ENCODE measurements around the gene STARD9.
A peak's percentile ranks its signal among the peaks of the same experiment; 100 is the strongest.

STARD9 gene

DNA sequence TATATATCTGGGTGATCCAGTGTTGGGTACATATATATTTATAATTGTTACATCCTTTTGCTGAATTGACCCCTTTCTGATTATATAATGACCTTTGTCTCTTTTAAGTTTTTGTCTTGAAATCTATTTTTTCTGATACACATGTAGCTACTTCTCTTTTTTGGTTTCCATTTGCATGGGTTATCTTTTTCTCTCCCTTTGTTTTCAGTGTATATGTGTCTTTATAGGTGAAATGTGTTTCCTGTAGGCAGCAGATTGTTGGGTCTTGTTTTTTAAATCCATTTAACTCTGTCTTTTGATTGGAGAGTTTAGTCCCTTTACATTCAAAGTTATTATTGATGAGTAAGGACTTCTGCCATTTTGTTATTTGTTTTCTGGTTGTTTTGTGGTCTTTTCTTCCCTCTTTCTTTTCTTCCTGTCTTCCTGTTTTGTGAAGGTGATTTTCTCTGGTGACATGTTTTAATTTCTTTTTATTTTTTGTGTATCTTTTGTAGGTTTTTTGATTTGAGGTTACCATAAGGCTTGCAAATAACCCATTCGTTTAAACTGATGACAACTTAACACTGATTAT lies 56.8 kb downstream of the STARD9 start:
- no peak for DNase-seq

DNA sequence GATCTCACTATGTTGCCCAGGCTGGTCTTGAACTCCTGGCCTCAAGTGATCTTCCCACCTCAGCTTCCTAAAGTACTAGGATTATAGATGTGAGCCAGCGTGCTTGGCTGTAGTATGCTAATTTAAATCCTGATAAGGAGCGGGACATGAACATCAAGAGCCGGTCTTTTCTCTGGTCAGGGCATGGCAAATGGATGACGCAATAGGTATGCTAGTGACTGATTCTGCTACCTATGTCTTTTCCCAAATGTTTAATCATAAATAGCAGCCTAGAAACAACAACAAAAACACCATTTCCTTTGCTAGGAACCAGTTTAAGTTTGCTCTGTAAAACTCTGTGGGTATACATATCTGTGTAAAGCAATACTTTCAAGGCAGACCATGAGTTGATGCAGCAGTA lies 64.7 kb downstream of the STARD9 start:
- no peak for DNase-seq

DNA sequence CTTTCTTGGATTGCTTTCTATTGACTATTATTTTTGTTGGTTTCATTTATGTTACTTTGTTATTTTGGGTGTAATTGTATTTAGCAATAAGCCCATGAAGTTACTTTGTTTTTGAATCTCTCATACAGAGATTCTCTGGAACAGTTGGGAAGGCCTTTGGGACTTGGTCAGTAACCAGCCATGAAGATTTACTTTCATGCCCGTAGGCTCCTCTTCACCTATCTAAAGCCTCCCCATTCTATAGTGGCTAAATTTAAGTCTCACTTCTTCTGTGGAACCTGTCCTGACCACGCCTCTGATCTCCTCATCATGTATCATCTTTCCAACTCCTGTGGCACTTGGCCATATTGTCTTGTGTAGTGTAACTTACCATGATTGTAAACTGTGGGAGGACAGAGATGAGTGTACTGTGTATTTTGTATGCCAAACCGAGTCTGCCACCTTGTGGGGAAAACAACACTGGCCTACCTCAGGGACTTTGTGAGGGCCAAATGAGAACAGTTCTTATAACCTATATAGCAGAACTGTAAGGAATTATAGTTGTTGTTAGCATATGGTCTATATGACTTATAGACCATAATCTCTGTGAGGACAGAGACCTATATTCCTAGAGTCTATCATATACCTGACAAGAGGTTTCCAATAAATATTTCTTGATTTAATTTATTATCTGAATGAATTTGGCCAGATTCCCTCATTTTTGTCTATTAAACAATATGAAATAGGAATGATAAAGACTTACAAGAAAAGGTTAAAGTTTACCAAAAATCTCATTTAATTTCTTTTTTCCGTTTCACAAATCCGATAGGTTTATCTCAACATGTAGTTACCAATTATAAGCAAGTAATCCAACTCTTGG lies 75.0 kb downstream of the STARD9 start:
- DNase-seq = peak; percentile 60

DNA sequence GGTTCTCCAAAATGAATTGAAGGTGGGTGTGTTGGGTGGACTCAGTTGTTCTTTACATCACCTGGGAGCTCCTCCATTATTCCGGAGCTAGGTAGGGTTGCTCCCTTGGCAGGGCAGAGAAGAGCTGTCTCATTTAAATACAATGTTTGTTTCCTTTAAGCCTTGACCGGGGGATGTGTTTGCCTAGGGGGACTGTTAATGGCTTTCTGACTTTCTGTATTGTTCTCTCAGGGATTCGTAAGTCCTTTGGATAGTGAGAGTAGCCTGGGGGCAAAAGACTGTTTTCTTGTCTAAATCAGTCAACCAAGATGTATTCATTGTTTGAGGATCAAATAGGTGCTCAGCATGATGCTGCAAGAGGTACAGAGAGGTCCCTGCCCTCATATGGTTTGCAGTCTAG lies 90.4 kb downstream of the STARD9 start:
- DNase-seq = no peak

DNA sequence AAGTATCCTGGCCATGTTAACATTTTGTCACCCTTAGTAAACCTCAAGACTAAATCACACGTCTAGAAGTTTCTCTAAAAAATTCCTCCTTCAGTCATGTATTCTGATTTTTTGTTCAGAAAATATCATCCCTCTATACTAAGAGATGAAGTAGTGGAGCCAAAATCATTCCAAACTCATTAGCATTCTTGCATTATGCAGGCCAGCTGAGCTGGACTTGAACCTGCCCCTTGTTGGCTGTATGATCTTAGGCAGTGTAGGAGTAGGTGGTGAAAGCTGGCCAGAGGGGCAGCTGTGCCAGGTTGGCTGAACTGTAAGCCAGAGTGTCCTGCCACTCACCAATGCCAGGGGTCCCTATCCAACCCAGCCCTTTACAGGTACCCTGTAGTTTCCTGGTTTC lies 92.4 kb downstream of the STARD9 start:
- no peak for DNase-seq

DNA sequence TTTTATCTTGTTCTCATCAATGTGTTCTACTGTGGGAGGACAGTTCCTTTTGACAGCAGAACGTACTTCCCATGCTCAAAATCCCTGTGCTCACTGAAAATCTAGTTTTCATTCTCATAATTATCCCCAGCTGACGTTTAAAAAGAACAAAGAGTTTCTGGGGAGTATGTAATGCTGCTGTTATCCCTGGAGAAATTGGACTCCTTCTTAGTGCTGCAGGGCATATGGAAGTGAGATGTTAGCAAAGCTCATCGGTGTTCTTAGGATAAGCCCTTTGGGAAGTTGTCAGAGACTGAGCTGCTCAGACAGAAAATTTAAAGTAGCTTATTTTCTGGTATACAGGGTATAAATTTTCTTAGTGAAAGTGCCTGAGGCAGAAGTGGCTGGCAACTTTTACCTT lies 95.0 kb downstream of the STARD9 start:
- DNase-seq = no peak

DNA sequence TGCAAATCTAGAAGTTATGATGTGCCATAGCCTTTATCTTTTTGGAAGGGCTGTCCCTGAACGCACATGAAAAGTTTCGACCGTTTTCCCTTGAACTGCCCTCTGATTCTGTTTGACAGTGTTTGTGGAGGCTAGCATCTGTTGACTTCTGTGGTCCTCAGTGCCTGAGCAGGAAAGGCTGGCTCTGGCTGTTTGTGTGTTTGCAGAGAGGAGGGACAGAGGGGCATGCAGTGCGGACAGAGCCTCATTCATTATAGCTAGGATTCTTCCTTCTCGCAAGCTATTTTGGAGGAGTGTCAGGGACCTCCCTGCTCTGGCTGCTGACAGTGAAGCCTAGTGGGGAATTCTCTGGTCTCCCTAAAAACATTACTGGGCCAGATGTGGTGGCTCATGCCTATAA lies 97.0 kb downstream of the STARD9 start:
- DNase-seq = no peak

DNA sequence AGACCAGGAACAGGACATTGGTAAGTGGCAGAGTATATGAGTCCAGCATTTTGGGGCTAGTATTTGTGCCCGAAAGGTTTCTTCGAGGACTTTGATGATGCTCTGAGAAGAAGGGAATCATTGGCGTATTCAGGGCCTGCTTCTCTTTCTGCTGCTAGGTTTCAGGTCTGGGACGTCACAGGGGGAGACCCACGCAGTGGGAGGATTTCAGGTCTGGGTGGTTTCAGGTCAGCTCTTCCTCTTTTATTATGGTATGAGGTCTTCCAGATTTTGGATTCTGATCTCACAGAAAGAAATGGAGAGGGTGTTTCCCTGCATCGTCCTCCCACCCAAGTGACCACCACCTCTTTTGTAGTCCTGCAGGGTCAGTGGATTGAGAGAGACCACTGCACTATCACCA lies 99.1 kb downstream of the STARD9 start:
- DNase-seq = no peak

DNA sequence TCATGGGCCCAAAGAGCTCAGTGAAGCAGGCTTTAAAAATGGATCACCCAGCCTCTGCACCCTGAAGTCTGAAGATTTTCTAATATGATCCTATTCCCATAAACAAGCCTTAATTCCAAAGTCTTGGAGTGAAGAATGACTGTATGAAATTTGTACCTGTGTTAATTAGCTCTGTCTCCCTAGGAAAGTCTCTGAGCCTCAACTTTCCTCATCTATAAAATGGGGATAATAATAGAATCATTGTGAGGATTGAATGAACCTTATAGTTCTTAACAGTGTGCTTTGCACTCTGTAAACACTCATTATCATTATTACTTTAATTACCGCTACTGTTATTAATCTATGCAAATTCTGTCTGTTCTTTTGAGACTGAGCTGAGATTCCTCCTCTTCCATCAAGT lies 99.6 kb downstream of the STARD9 start:
- no peak for DNase-seq

DNA sequence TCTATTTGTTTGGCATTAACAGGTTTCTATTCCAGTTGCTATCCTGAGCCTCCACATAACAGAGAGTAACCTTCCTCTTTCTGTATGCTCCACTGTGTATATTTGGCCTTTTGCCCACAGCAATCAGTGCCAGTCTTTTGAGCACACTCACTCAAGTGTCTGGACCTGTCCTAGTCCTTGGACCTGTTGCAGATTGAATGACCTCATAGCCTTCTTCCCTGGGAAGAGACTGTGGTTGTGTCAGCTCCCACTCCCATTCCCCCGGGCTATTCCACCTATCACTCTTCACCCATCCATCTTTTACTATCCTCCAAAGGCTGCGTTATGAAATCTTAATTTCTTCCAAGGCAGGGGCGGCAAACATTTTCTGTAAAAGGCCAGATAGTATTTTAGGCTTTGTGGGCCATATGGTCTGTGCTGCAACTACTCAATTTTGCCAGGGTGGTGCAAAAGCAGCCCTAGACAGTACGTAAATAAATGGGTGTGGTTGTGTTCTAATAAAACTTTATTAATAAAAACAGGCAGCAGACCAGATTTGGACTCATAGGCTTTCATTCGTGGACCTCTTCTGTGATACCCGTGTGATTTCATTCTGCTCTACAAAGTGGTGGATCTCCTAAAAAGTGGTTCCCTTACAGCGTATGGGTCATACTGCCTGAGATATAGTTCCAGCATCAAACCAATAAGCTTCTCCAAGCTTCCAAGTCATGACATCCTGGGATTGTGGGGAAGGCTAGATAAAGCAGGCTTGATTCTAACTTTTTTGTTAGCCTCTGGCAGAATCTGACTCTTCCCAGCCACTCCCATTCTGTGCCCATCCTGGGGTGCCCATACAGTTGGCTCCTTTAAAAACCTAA lies 104.1 kb downstream of the STARD9 start:
- DNase-seq = no peak

DNA sequence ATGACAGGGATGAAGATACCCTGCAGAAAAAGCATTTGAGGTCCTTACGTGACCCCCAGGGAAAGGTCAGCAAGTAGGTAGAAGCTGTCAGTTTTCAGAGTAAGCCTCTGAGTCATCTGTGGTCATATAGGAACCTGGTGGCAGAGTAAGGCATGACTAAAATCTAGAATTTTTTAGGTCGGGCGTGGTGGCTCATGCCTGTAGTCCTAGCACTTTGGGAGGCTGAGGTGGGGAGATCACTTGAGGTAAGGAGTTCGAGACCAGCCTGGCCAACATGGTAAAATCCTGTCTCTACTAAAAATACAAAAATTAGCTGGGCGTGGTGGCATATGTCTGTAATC lies 104.7 kb downstream of the STARD9 start:
- DNase-seq = peak; percentile 77

DNA sequence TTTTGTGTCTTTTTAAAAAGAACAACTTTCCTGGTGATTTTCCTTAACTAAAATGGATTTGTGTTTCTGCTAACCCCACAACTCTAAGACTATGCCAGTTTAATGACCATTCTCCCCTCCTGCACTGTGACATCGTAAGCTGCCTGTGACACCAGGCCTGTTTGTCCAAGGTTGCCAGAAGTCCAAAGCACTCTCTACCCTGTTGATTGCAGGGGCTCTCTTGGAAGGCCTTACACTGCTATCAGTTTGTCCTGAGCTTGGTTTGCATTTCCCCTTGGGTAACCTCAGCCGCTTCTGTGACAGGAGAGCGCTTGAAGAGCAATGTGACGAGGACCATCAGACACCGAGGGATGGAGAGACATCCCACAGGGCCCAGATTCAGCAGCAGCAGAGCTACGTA lies 105.7 kb downstream of the STARD9 start:
- no peak for DNase-seq

DNA sequence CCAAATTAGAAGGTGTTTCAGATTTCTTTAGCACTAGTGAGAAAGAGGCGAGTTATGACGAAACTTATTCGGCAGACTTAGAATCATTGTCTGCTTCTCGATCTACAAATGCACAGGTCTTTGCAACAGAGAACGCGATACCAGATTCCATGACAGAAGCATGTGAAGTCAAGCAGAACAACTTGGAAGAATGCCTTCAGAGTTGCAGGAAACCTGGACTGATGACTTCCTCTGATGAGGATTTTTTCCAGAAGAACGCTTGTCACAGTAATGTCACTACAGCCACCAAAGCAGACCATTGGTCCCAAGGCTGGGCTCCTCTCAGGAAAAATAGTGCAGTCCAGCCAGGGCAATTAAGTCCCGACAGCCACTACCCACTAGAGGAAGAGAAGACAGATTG lies 110.9 kb downstream of the STARD9 start:
- DNase-seq = no peak

DNA sequence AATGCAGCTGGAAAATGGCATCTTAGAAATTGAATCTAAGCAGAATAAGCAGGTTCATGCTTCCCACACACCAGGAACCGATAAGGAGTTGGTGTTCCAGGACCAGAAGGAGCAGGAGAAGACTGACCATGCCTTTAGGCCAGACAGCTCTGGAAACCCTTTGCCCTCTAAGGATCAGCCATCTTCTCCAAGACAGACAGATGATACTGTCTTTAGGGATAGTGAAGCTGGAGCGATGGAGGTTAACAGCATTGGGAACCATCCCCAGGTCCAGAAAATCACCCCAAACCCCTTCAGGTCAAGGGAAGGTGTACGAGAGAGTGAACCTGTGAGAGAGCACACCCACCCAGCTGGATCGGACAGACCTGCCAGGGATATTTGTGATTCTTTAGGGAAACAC lies 112.3 kb downstream of the STARD9 start:
- no peak for DNase-seq

DNA sequence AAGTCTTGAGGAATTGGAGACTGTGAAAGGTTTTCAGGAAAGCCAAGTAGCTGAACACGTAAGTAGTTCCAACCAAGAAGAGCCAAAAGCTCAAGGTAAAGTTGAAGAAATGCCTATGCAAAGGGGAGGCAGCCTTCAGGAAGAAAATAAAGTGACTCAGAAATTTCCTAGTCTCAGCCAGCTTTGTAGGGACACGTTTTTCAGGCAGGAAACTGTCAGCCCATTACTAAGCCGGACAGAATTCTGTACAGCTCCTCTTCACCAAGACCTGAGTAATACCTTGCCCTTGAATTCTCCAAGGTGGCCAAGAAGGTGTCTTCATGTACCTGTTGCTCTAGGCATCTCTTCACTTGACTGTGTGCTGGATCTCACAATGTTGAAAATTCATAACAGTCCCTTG lies 112.9 kb downstream of the STARD9 start:
- no peak for DNase-seq

DNA sequence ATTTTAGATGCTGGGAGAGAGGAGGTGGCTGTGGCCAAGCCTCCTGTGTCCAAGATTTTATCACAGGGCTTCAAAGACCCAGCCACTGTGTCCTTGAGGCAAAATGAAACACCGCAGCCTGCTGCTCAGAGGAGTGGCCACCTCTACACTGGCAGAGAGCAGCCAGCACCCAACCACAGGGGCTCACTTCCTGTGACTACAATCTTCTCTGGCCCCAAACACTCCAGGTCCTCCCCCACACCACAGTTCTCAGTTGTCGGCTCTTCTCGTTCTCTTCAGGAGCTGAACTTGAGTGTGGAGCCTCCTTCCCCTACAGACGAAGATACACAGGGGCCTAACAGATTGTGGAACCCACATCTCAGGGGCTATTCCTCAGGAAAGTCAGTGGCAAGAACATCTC lies 115.9 kb downstream of the STARD9 start:
- DNase-seq = peak; percentile 6

DNA sequence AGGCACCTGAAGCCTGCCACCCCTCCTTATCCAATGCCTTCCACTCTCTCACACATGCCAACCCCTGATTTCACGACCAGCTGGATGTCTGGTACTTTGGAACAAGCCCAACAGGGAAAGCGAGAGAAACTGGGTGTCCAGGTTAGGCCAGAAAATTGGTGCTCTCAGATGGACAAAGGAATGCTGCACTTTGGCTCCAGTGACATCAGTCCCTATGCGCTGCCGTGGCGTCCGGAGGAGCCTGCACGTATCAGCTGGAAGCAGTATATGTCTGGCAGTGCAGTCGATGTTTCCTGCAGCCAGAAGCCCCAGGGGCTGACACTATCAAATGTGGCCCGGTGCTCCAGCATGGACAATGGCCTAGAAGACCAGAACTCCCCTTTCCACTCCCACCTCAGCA lies 116.4 kb downstream of the STARD9 start:
- DNase-seq = no peak

DNA sequence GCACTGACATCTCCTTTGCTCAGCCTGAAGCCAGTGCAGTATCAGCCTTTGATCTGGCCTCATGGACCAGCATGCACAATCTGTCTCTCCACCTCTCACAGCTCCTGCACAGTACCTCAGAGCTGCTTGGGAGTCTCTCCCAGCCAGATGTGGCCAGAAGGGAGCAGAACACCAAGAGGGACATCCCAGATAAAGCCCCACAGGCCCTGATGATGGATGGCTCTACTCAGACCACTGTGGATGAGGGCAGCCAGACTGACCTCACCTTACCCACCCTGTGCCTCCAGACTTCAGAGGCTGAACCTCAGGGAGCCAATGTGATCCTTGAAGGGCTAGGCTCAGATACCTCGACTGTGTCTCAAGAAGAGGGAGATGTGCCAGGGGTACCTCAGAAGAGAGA lies 117.1 kb downstream of the STARD9 start:
- DNase-seq = no peak

DNA sequence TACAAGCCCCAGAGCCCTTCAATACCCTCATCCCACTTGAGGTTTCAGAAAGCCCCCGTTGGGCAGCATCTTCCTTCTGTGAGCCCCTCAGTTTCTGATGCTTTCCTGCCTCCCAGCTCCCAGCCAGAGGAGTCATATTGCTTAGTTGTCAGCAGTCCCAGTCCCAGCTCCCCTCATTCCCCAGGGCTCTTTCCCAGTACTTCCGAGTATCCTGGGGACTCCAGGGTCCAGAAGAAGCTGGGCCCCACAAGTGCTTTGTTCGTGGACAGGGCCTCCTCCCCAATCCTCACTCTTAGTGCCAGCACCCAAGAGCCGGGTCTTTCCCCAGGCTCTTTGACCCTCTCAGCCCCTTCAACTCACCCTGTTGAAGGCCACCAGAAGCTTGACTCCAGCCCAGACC lies 117.6 kb downstream of the STARD9 start:
- no peak for DNase-seq

DNA sequence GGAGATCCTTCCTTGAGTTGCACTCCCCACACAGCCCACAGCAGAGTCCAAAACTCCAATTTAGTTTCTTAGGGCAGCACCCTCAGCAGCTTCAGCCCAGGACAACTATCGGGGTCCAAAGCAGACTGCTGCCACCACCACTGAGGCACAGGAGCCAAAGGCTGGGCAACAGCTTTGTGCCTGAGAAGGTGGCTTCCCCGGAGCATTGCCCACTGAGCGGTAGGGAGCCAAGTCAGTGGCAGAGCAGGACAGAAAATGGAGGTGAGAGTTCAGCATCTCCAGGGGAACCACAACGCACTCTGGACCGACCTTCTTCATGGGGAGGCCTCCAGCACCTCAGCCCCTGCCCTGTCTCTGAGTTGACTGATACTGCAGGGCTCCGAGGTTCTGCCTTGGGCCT lies 118.1 kb downstream of the STARD9 start:
- no peak for DNase-seq

DNA sequence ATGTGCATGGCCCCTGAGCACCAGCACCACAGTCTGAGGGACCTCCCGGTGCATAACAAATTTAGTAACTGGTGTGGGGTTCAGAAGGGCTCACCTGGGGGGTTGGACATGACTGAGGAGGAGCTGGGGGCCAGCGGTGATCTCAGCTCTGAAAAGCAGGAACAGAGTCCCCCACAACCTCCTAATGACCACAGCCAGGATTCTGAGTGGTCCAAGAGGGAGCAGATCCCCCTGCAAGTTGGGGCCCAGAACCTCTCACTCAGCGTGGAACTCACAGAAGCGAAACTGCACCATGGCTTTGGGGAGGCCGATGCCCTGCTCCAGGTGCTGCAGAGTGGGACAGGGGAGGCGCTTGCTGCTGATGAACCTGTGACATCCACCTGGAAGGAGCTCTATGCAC lies 118.5 kb downstream of the STARD9 start:
- DNase-seq = no peak

DNA sequence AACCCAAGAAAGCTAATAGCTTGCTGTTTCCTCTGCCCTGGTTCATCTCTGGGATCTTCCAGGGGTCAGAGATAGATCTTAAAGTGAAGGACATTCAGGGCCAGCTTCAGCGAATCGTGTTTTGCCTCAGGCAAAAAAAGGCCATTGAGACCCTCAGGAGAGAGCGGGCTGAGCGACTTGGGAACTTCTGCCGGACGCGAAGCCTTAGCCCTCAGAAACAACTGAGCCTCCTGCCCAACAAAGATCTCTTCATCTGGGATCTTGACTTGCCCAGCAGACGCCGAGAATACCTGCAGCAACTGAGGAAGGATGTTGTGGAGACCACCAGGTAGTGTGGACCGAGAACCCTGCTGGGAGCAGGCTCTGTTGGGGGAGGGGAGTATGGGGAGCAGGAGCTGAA lies 119.0 kb downstream of the STARD9 start:
- no peak for DNase-seq

DNA sequence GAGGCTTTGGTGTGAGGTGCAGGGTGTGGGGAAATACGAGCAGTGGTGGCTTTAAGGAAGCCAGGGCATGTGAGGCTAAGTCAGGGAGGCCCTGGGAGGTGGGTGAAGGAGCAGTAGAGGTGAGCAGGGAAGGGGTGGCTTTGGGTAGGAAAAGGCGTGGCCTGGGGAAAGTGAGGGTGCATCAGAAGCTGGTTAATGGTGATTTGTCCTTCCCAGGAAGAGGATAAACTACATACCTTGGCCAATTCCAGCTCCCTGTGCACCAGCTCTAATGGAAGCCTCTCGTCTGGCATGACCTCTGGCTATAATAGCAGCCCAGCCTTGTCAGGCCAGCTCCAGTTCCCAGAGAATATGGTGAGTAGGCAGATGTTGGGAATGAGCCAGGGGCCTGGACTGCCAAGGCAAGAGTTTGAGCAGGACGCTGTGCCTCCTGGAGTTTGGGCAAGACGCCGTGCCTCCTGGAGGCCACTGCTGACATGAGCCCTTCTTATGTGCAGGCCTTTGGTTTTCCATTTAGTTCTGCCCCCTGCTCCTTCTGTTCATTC lies 120.2 kb downstream of the STARD9 start:
- DNase-seq = no peak

DNA sequence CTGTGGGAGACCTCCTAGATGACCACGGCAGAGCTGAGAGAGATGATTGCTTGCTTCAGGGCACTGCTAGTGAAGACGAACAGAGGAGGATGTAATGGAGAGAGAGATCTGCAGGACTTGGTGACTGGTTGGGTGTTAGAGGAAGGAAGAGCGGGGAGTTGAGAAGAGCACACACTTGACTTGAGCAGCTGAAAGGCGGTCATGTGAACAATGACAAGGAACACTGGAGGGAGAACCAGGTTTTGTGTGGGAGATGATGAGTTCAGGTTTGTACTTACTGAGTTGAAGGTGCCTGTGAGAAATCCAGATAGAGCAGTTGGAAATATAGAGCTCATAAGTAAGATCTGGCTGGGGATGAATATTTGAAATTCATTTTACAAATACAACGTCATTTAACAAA lies 121.2 kb downstream of the STARD9 start:
- no peak for DNase-seq

Measured in stimulated activated CD4-positive, alpha-beta T cell treated with anti-CD3 and anti-CD28 coated beads, Interleukin-1b, Interleukin-23, amount 100 ng/mL, for 48 hours (primary cell).